ENCODE measurements around the gene PACRG.

DNA sequence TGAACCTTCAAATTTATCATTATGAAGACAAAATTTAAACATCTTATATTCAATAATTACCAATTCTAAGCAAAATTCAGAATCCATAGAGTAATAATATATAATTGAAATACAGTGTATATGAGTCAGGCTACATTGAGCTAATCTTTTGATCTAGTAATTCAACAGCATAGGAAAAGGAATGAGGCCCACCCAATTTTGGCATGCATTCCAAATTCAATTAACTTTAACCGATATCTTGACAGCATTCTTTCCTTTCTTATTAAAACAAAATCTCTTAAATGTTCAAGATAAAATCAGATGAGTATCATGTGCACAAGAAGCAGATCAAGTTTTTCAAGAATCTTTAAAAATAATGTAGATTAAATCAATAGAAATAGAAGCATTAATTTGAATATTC lies 553.9 kb downstream of the PACRG start:
- no peak for TF ChIP-seq ZNF274 (IDR thresholded peaks at IDR 0.05; ENCODE audit: low read depth, low read length)
- TF ChIP-seq SUZ12 (IDR thresholded peaks at IDR 0.05; ENCODE audit: extremely low read depth, insufficient read depth, insufficient read length), result no peak

All from NT2/D1 (cell line).